Colon (tissue), 2 donors: ENCODE measurements around the gene DEFB132.

Source experiments
- FAIRE-seq: peaks from 2 replicates; lab custom pipeline; 2012; peaks lifted over from hg19 to GRCh38; lab: Jason Lieb, UNC
- donor health status: control.
- donor health status: control.

DEFB132 gene

GRCh38 chr20:266596-267562, 9.4 kb downstream of the DEFB132 start:
- FAIRE-seq = no peak

GRCh38 chr20:270517-270916, 13.0 kb downstream of the DEFB132 start:
- FAIRE-seq = no peak

DNA sequence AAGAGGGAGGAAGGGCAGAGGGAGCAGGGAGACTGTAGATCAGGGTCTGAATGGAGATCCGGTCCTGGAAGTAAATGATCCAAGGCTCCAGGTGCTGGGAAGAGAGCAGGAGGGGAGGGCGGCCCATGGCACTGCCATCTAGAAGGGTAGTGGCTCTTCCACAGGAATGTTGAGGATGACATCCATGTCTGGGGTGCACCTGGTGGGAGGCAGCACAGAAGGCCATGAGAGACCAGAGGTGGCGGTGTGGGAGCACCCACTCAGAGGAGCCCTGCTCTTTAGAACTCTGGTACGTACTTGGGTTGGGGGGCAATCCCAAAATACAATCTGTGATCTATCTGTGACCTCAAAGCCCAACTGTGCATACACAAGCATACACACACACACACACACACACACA, 13.5 kb downstream of the DEFB132 start:
- no peak for FAIRE-seq

GRCh38 chr20:271528-271927, 14.0 kb downstream of the DEFB132 start:
- no peak for FAIRE-seq

DNA sequence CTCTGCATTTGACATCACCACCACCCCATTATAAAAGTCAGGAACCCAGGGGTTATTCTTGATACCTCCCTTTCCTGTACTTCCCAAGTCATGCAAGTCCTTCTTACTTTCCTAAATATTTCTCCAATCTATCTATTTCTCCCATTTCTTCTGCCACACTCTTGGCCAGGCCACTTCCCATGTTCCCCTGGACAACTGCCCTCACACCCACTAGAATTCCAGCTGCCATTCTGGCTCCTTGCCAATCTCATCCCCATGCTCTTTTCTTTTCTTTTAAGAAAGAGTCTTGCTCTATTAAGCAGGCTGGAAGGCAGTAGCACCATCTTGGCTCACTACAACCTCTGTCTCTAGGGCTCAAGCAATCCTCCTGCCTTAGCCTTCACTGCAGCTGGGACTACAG, 15.2 kb downstream of the DEFB132 start:
- no peak for FAIRE-seq

- FAIRE-seq = no peak
Measured at GRCh38 chr20:273884-274283, 16.4 kb downstream of the DEFB132 start.

DNA sequence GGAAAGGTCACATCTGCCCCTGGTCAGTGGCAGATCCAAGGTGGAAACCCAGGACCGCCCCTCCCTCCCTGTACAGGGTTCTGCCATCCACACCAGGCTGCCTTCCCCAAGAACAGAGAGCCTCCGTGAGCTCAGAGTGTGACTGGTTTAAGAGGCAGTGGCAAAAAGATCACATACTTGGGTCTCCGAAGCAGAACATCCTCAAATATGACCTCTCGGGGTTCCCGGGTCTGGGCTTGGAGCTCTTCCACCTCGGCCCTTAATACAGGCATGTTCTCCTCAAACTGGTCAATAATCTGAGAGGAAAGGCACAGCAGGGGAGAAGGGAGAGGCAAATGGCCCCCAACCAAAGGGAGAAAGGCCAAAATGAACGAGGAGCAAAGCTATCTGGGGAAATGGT, 18.3 kb downstream of the DEFB132 start:
- no peak for FAIRE-seq

DNA sequence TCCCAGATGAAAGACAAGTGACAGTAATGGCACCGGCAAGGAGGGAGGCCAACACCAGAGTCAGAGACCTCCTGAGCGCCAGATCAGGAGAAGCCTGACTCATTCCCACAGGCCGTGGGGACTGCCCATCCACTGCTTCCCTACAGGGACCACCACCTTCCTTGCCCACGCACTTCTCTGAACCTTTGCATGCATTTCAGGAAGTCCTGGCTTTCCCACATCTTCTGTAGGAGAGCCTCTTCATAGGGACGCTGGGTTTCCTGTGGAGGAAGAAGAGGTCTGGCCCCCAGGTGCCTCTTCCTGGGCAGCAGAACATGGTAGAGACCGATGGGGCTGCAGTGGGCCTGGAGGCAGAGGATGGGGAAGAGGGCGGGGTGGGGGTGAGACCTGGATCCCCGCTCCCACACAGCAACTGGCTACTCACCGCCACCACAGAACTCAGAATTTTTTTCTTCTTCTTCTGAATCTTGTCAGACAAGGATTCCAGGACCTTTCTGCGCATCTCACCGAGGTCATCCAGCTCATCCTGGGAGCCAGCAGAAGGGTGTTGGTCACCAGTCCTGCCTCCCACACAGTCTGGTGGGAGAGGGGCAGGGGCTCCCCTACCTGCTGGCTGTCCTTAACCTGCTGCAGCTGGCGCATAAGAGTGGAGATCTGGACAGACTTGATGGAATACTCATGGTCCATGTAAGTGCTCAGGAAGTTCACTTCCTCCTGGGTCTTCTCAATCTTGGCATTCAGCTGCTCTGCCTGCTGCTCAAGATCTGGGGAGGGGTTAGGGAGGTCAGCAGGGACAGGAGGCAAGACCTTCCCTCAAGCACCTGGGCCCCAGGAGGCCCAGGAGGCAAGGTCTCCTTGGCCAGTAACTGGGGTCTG, 19.3 kb downstream of the DEFB132 start:
- no peak for FAIRE-seq

DNA sequence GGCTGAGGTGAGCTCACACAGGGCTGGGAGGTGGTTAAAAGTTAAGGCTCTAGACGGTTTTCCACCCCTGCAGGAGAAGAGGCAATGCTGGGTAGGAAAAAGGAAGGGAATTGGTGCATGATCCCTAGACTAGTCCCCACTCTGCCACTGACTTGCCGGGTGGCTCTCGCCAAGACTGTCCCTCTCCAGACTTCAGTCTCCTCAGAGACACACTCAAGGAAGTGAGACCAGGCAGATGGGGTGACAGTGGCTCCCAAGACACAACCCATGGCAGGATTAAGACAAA, 19.9 kb downstream of the DEFB132 start:
- FAIRE-seq = no peak

- no peak for FAIRE-seq
Measured at GRCh38 chr20:278181-278580, 20.7 kb downstream of the DEFB132 start.

- FAIRE-seq = no peak
Measured at GRCh38 chr20:278607-279571, 21.4 kb downstream of the DEFB132 start.

- no peak for FAIRE-seq
Measured at GRCh38 chr20:284172-284571, 26.6 kb downstream of the DEFB132 start.

DNA sequence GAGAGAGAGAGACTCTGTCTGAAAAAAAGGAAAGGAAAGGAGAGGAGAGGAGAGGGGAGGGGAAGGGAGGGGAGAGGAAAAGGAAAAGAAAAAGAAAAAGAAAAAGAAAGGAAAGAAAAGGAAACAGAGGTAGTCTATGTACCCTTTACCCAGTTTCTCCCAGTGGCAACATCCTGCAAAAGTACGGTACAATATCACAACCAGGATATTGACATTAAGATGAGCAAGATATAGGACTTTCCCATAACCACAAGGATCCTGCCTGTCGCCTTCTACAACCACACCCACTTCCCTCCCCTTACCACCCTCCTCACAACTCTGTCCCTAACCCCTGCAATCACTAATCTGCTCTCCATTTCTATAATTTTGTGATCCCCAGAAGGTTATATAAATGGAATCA, 29.0 kb downstream of the DEFB132 start:
- no peak for FAIRE-seq

DNA sequence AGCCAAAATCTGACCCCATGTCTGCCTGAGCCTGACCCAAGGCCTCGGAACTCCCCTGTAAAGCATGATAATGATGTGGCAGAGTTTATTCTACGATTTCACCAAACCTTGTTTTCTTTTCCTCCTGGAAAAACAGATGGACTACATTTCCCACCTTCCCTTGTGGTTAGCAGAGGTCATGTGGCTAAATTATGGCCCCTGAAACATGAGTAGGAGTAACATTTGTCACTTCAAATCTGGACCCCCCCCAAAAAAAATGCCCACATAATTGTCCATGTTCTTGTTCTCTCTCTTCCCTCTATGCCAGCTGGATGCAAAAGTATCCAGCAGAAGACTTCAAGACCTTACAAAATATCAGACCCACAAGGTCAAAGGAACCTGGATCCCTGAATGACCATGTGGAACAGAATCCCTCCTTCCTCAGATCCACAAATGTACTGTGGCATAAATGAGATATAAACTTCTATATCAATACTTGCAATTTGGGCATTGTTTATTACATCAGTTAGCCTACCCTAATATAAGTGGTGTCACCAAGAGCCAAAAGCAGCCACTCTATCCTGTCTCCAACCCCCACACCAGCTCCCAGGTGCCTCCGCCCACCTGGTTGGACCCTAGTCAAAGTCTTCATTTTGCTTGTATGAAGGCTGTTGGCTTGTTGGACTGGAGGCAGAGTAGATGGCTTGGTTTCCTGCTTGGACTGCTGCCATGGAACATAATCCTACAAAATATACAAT, 31.6 kb downstream of the DEFB132 start:
- FAIRE-seq = no peak

- FAIRE-seq = no peak
Measured at GRCh38 chr20:289693-290083, 32.2 kb downstream of the DEFB132 start.

- FAIRE-seq = no peak
Measured at GRCh38 chr20:290084-290831, 32.7 kb downstream of the DEFB132 start, which contains the start of gene C20orf96. C20orf96 (minus strand) TSS chr20:290750; CDS start chr20:290610, 140 bp downstream.

DNA sequence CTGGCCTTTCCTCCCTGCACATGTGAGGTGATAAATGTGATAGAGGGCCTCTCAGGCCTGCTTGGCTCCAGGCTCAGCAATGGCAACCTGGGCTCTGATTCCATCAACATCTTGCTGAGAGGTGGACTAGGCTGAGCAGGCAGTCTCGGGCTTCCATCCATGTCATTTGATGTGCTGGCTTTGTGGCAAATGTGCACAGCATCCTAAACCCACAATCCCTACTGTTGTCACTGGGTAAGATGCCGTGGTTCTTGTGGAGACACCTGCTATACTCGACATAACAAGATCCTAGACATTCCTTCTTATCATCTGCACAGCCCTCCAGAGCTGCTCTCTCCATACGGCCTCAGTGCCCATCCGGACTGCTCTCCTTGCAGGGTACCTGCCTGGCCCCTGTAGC, 37.1 kb downstream of the DEFB132 start:
- no peak for FAIRE-seq

- no peak for FAIRE-seq
Measured at GRCh38 chr20:295804-296203, 38.3 kb downstream of the DEFB132 start.

- FAIRE-seq = no peak
Measured at GRCh38 chr20:297098-297924, 39.8 kb downstream of the DEFB132 start, which contains the start of gene ZCCHC3. ZCCHC3 (plus strand) TSS chr20:297570; CDS start chr20:297587, 17 bp downstream.
